ENCODE measurements around the gene RNF157. TPM values are rescaled to one million over a fixed set of nuclear protein-coding genes. Genes with fewer than 3 reads are reported as not detected.
"Not testable (repeated sequence)": the region's sequence is repeated elsewhere in the genome, so short reads cannot be mapped to it uniquely, and the experiment has no call there.

RNF157 gene
- polyA plus RNA-seq, 1 experiment = 0.50 TPM

- ChIA-PET CTCF (interaction anchor here (0.9 kb wide), 1 partner anchor 14 kb away, joined by 3 read pairs; no protein-coding TSS in a partner anchor), POLR2A (interaction anchor here (0.6 kb wide), 1 partner anchor 460 kb away, joined by 9 read pairs; no protein-coding TSS in a partner anchor)
- TF ChIP-seq CTCF (IDR thresholded peaks at IDR 0.05; ENCODE audit: insufficient read depth, low read depth, low read length) = no peak
- Histone ChIP-seq H3K4me3 (ENCODE audit: low read depth, low read length) (no peak overlapping the region), H3K27me3 (ENCODE audit: control insufficient read depth, insufficient read depth, low read length) (peaks cover 12% of the 10 kb centered on the region), H3K36me3 (ENCODE audit: control insufficient read depth, insufficient read depth, low read length) (no peaks in the 10 kb centered on the region)
- no peak for DNase-seq (ENCODE audit: low read depth)
These were observed 6.1 kb upstream of the RNF157 start for GRCh38 chr17:76246080-76247066.

DNA sequence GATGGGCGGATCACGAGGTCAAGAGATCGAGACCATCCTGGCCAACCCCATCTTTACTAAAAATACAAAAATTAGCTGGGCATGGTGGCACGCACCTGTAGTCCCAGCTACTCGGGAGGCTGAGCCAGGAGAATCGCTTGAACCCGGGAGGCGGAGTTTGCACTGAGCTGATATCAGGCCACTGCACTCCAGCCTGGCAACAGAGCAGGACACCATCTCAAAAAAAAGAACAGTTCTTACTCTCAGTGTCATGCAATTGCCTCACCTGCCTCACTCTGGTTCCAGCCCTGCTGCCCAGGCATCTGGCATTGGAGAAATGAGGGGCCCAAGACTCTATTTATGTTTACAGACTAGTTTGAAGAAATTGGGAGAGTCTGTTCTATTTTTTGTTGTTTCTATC, 4.4 kb upstream of the RNF157 start:
- POLR2A ChIA-PET; CTCF ChIA-PET; DNase-seq (ENCODE audit: low read depth); H3K4me3 ChIP-seq (ENCODE audit: low read depth, low read length); H3K36me3 ChIP-seq (ENCODE audit: control insufficient read depth, insufficient read depth, low read length): not testable (repeated sequence)
- H3K27me3 ChIP-seq (ENCODE audit: control insufficient read depth, insufficient read depth, low read length) = peaks cover 12% of the 10 kb centered on the region

- ChIA-PET CTCF (interaction anchor here (1.0 to 1.8 kb wide), 3 partner anchors 11 to 21 kb away, joined by 3 to 4 read pairs (median 3); partner anchors contain the start of gene UBALD2), POLR2A (no interaction called here)
- H3K27me3 ChIP-seq (ENCODE audit: control insufficient read depth, insufficient read depth, low read length) = peaks cover 15% of the 10 kb centered on the region
- TF ChIP-seq CTCF (IDR thresholded peaks at IDR 0.05; ENCODE audit: insufficient read depth, low read depth, low read length) = no peak
- DNase-seq (ENCODE audit: low read depth) = no peak
- H3K36me3 ChIP-seq (ENCODE audit: control insufficient read depth, insufficient read depth, low read length) = no peaks in the 10 kb centered on the region
- H3K4me3 ChIP-seq (ENCODE audit: low read depth, low read length) = no peak overlapping the region
These were observed 3.8 kb upstream of the RNF157 start for GRCh38 chr17:76243826-76244679.

DNA sequence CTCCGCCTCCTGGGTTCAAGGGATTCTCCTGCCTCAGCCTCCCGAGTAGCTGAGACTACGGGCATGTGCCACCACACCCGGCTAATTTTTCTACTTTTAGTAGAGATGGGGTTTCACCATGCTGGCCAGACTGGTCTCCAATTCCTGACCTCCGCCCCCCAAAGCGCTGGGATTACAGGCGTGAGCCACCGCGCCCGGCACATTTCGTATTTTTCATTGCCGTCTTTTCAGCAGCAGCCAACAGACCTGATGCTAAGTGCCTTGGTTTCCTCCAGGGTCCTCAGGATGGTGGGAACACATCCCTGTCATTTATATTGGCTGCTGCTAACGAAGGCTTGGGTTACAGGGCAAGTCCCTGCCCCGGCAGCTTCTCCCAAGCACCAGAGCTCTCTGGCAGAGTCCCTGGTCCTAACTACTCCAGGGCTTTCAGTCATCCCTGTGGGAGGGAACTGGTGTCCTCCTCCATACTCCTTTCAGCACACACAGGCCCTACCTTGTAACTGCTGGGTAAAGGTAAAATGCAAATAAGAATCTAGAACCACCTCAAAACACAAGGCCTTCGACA, 1.5 kb upstream of the RNF157 start:
- H3K36me3 ChIP-seq (ENCODE audit: control insufficient read depth, insufficient read depth, low read length) = no peaks in the 10 kb centered on the region
- H3K4me3 ChIP-seq (ENCODE audit: low read depth, low read length) = no peak overlapping the region
- no peak for DNase-seq (ENCODE audit: low read depth)
- POLR2A ChIA-PET = no interaction called here
- CTCF ChIA-PET = interaction anchor here (1.0 to 1.7 kb wide), 2 partner anchors 14 to 37 kb away, joined by 3 to 5 read pairs; no protein-coding TSS in a partner anchor
- peaks cover 23% of the 10 kb centered on the region for H3K27me3 ChIP-seq (ENCODE audit: control insufficient read depth, insufficient read depth, low read length)
- no peak for TF ChIP-seq CTCF (IDR thresholded peaks at IDR 0.05; ENCODE audit: insufficient read depth, low read depth, low read length)

DNA sequence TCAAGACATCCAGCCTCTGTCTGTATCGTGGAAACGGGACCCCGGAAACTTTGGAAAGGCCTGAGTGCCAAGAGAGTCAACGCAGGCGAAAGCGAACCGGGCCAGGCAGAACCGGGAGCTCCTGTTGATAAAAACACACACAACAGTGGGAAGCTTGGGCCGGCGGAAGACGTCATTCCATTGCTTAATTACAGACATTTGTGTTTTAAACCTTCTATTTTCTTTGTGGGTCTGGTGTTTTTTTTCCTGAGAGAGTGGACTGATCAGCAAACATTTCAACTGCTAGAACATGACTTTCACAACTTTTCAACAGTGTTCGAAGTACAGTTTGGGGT, 878 bp upstream of the RNF157 start:
- ChIA-PET CTCF (interaction anchor here (0.6 to 1.7 kb wide), 3 partner anchors 32 to 251 kb away, joined by 3 to 5 read pairs (median 4); no protein-coding TSS in a partner anchor), POLR2A (interaction anchor here (0.6 kb wide), 1 partner anchor 183 kb away, joined by 4 read pairs; no protein-coding TSS in a partner anchor)
- DNase-seq (ENCODE audit: low read depth) = no peak
- no peaks in the 10 kb centered on the region for H3K36me3 ChIP-seq (ENCODE audit: control insufficient read depth, insufficient read depth, low read length)
- peaks cover 21% of the 10 kb centered on the region for H3K27me3 ChIP-seq (ENCODE audit: control insufficient read depth, insufficient read depth, low read length)
- H3K4me3 ChIP-seq (ENCODE audit: low read depth, low read length) = peak overlapping the region; percentile 48
- no peak for TF ChIP-seq CTCF (IDR thresholded peaks at IDR 0.05; ENCODE audit: insufficient read depth, low read depth, low read length)
